Panc1 (cell line): ENCODE results near the gene FZD7. TPM values are rescaled to one million over a fixed set of nuclear protein-coding genes. Genes with fewer than 3 reads are reported as not detected.
A peak's percentile ranks its signal among the peaks of the same experiment; 100 is the strongest.

Experiments
- ATAC-seq: fragments of 200-7000 bp; cut with Tn5 transposase; 2 replicates; pipeline ENCODE4 v1.9.1; 2020; ENCODE audit warnings: mild to moderate bottlenecking, moderate library complexity
- BruUV-seq: library from RNA; stranded (reverse); fragments of 400-500 nt; replicated peaks from 2 replicates; lab custom pipeline; 2021; lab: Mats Ljungman, UMichigan
- CTCF ChIA-PET: fragments of 300-600 bp; sonication (Branson Sonifier 250); formaldehyde crosslinking; loops from one replicate; lab custom pipeline; 2022; ENCODE audit warnings: antibody characterized with exemption; lab: Charles Lee
- POLR2A ChIA-PET: fragments of 300-600 bp; sonication (Branson Sonifier 250); formaldehyde crosslinking; loops from one replicate; lab custom pipeline; 2022; ENCODE audit warnings: antibody characterized with exemption; lab: Charles Lee
- DNase-seq: peaks from one replicate; pipeline ENCODE4 v3.0.0-alpha.2; 2010; ENCODE audit warnings: low read depth, low spot score
- H3K27ac ChIP-seq: 2 replicates; pipeline ENCODE4 v1.5.1; 2011; ENCODE audit warnings: mild to moderate bottlenecking, low read length, inconsistent platforms
- H3K27me3 ChIP-seq: fragments of 200-500 bp; sonication (Bioruptor generic); 2 replicates; pipeline ENCODE4 v1.6.0; 2014; ENCODE audit warnings: low read length, inconsistent platforms; ENCODE audit not compliant: control insufficient read depth, insufficient read depth
- H3K36me3 ChIP-seq: fragments of 200-500 bp; sonication (Bioruptor generic); 2 replicates; pipeline ENCODE4 v1.5.1; 2014; ENCODE audit warnings: inconsistent platforms, mild to moderate bottlenecking, low read length, moderate library complexity; ENCODE audit not compliant: control insufficient read depth, insufficient read depth
- H3K4me1 ChIP-seq: 2 replicates; pipeline ENCODE4 v1.5.1; 2011; ENCODE audit warnings: inconsistent platforms, mild to moderate bottlenecking, low read length, moderate library complexity; ENCODE audit not compliant: control insufficient read depth, insufficient read depth
- H3K4me3 ChIP-seq, 2 experiments: 2 replicates each; pipeline ENCODE4 v1.5.1; 2011 to 2012; ENCODE audit warnings: low read depth in 2 of 2, low read length in 2 of 2, mild to moderate bottlenecking in 2 of 2, inconsistent platforms in 1 of 2, moderate library complexity in 1 of 2
- H3K9me3 ChIP-seq: fragments of 200-500 bp; sonication (Bioruptor generic); 2 replicates; pipeline ENCODE4 v1.5.1; 2014; ENCODE audit warnings: low read depth, mild to moderate bottlenecking, inconsistent platforms, low read length, moderate library complexity; ENCODE audit not compliant: control insufficient read depth, insufficient read depth
- POLR2AphosphoS5 ChIP-seq: IDR thresholded peaks from 2 replicates; pipeline ENCODE4 v1.6.1; 2012; ENCODE audit warnings: mild to moderate bottlenecking, low read depth, low read length, moderate library complexity
- REST ChIP-seq, 2 experiments: IDR thresholded peaks; 2 replicates each; pipeline ENCODE4 v1.6.1; 2011 to 2012; ENCODE audit warnings: low read depth in 2 of 2, control low read depth in 1 of 2, low read length in 1 of 2, mild to moderate bottlenecking in 1 of 2, moderate library complexity in 1 of 2; ENCODE audit not compliant: insufficient read depth in 1 of 2
- SIN3A ChIP-seq: IDR thresholded peaks from 2 replicates; pipeline ENCODE4 v1.6.1; 2012; ENCODE audit warnings: low read depth, mild to moderate bottlenecking, low read length, moderate library complexity, borderline replicate concordance; ENCODE audit not compliant: insufficient read depth
- TCF7L2 ChIP-seq: IDR thresholded peaks from 2 replicates; pipeline ENCODE4 v1.6.1; 2011; ENCODE audit warnings: mild to moderate bottlenecking, low read depth, low read length, inconsistent platforms
- in situ Hi-C: cut with HindIII; loops from 2 replicates; pipeline ENCODE4 v1.10.0; 2016; ENCODE audit warnings: low sequenced_read_pairs, low pct_unique_long_range_greater_than_20kb
- intact Hi-C: fragments of 100-400 bp; cut with micrococcal nuclease; formaldehyde crosslinking; loops from one replicate; pipeline ENCODE4 v1.10.0; 2022; ENCODE audit not compliant: unreplicated experiment
- total RNA-seq: library from RNA; stranded (reverse); gene quantifications from one replicate; pipeline ENCODE4 v1.2.1, GENCODE V29; 2021; ENCODE audit not compliant: unreplicated experiment
- TF ChIP-seq, protein P1 (sequence below): fragments of 450-650 bp; IDR thresholded peaks from 2 replicates; pipeline ENCODE4 v1.5.1; 2017; ENCODE audit warnings: mild to moderate bottlenecking

FZD7 gene
- total RNA-seq, 1 experiment from 2014 or later = 38.1 TPM

GRCh38 chr2:202040079-202040844 is 6.6 kb downstream of the FZD7 start:
- in situ Hi-C loops = no loop called here
- Histone ChIP-seq H3K4me3 (no peak overlapping the region), H3K4me1 (peaks cover 40% of the 10 kb centered on the region), H3K27ac (peak overlapping the region; percentile 76; the same call in 1 of the 2 replicates), H3K36me3 (no peaks in the 10 kb centered on the region), H3K27me3 (no peaks in the 10 kb centered on the region), H3K9me3 (no peaks in the 10 kb centered on the region)
- ChIA-PET POLR2A (no interaction called here), CTCF (no interaction called here)
- no TSS peak for BruUV-seq
- no peak for DNase-seq
- intact Hi-C loops = no loop called here
- no peak for ATAC-seq
- TF ChIP-seq, protein P1, sequence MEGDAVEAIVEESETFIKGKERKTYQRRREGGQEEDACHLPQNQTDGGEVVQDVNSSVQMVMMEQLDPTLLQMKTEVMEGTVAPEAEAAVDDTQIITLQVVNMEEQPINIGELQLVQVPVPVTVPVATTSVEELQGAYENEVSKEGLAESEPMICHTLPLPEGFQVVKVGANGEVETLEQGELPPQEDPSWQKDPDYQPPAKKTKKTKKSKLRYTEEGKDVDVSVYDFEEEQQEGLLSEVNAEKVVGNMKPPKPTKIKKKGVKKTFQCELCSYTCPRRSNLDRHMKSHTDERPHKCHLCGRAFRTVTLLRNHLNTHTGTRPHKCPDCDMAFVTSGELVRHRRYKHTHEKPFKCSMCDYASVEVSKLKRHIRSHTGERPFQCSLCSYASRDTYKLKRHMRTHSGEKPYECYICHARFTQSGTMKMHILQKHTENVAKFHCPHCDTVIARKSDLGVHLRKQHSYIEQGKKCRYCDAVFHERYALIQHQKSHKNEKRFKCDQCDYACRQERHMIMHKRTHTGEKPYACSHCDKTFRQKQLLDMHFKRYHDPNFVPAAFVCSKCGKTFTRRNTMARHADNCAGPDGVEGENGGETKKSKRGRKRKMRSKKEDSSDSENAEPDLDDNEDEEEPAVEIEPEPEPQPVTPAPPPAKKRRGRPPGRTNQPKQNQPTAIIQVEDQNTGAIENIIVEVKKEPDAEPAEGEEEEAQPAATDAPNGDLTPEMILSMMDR = no peak
- no peak for TF ChIP-seq TCF7L2
- no peak for TF ChIP-seq POLR2AphosphoS5
- TF ChIP-seq REST (IDR thresholded peaks at IDR 0.05; ENCODE audit: insufficient read depth in 1 of 2, low read depth in 2 of 2, low read length in 1 of 2) = no peak
- no peak for TF ChIP-seq SIN3A

GRCh38 chr2:202042444-202042843 is 8.8 kb downstream of the FZD7 start:
- CTCF ChIA-PET = no interaction called here
- POLR2A ChIA-PET = no interaction called here
- TF ChIP-seq SIN3A (no peak), REST (IDR thresholded peaks at IDR 0.05; ENCODE audit: insufficient read depth in 1 of 2, low read depth in 2 of 2, low read length in 1 of 2) (no peak), POLR2AphosphoS5 (no peak), TCF7L2 (no peak)
- TF ChIP-seq, protein P1 = no peak
- Histone ChIP-seq H3K27ac (no peak overlapping the region), H3K4me1 (peaks cover 34% of the 10 kb centered on the region), H3K9me3 (no peaks in the 10 kb centered on the region), H3K27me3 (no peaks in the 10 kb centered on the region), H3K4me3 (no peak overlapping the region), H3K36me3 (no peaks in the 10 kb centered on the region)
- intact Hi-C loops = no loop called here
- no TSS peak for BruUV-seq
- DNase-seq (no peak), ATAC-seq (no peak)
- in situ Hi-C loops = no loop called here
